Choroid plexus epithelial cell (primary cell): Measurements from ENCODE around the gene TBC1D10A.
A peak's percentile ranks its signal among the peaks of the same experiment; 100 is the strongest.

Experiments
- DNase-seq: peaks from one replicate; pipeline ENCODE4 v3.0.0-alpha.2; 2010; ENCODE audit warnings: low read depth
- H3K4me3 ChIP-seq: 2 replicates; pipeline ENCODE4 v1.5.1; 2011; ENCODE audit warnings: low read depth, mild to moderate bottlenecking, control low read depth, low read length, moderate library complexity
- TF ChIP-seq, protein P1 (sequence below): conservative IDR thresholded peaks from 2 replicates; pipeline ENCODE4 v1.5.1; 2011; ENCODE audit warnings: low read depth, mild to moderate bottlenecking, control low read depth, inconsistent platforms, low read length, moderate library complexity

The TBC1D10A gene

DNA sequence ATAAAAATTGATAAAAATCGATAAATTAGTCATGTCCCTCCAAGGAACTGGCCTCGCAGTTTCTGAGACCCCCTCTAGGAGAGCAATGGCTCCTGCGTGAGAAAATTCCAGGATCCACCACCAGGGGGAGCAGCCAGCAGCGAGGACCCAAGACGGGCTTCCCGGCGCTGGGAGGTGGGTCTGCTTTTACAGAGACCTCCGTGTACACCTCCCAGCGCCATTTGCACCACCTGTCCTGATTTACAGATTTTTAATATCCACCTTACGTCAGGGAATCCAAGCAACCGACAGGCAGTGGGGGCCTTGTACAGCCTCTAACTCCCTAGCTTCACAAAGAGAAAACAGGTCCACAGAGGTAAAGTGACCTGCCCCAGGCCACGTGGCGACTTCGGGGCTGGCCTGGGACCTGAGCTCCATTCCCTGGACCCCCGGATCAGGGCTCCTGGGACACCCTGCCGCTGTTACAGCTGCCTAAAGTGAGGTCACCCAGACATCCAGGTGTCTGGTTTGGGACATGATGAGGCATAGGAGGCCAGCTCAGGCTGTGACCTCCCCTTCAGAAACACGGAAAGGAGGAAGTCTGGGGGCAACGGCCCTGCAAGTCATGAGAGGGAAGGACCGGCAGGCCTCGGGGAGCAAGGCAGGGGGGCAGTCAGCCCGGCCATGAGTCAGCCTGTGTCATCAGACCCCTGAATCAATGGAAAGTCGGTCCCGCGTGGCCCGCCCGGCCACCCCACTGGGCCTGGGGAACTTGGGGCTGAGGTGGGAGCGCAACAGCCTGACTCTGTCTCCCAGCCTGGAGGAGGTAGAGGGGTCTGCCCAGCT, 63.6 kb downstream of the TBC1D10A start:
- DNase-seq = peak; percentile 63
- H3K4me3 ChIP-seq = peak overlapping the region; percentile 31
- TF ChIP-seq, protein P1, sequence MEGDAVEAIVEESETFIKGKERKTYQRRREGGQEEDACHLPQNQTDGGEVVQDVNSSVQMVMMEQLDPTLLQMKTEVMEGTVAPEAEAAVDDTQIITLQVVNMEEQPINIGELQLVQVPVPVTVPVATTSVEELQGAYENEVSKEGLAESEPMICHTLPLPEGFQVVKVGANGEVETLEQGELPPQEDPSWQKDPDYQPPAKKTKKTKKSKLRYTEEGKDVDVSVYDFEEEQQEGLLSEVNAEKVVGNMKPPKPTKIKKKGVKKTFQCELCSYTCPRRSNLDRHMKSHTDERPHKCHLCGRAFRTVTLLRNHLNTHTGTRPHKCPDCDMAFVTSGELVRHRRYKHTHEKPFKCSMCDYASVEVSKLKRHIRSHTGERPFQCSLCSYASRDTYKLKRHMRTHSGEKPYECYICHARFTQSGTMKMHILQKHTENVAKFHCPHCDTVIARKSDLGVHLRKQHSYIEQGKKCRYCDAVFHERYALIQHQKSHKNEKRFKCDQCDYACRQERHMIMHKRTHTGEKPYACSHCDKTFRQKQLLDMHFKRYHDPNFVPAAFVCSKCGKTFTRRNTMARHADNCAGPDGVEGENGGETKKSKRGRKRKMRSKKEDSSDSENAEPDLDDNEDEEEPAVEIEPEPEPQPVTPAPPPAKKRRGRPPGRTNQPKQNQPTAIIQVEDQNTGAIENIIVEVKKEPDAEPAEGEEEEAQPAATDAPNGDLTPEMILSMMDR = peak; percentile 92

DNA sequence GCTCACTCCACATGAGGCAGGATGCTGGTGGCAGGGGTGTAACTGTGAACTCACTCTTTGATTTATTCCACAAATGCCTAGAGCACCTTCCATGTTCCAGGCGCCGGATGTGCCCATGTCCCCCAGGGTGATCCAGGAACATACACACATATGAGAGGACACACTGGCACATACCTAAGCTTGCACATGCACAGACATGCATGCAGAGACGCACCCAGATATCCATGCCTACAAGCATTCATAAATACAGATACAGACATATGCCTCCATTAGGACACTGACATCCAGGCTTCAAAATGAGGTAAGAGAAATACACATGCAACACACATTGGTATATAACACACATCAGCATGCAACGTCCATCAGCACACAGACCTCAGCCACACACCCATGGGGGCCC, 64.6 kb downstream of the TBC1D10A start:
- no peak overlapping the region for H3K4me3 ChIP-seq
- TF ChIP-seq, protein P1 = no peak
- DNase-seq = no peak

DNA sequence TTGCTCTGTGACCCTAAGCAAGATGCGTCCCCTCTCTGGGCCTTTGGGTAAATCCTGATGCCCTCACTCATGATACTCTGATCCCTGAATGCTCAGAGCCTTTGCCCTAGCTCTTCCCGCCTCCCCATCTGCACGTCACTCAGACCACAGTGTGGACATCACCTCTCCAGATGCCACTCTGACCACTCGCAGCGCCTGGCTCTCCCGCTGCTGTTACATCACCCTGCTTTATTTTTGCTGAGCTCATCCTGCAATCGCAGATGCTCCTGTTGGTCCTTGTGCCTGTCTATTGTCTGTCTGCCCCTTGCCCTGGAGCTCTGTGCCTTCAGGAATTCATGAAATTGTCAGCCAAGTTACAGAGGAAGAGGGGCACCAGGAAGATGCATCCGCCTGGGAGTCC, 65.6 kb downstream of the TBC1D10A start:
- DNase-seq = no peak
- H3K4me3 ChIP-seq = no peak overlapping the region

DNA sequence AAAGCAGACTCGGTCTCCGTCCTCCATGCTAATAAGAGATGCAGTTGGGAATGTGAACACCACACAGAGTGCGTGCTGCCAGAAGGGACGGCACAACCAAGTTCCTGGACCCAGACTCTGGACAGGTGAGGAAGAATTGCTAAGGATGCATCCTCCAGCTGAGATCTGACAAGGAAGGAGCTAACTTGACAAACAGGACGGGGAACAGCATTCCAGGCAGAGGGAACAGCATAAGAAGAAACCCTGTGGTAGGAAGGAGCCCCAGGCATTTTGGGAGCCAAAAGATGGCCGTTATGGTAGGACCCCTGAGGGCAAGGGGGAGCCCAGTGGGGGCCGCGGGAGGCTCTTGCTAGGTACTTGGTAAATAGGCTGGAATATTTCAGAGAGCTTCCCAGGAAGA, 66.1 kb downstream of the TBC1D10A start:
- TF ChIP-seq, protein P1 = no peak
- no peak for DNase-seq
- no peak overlapping the region for H3K4me3 ChIP-seq

More for the DNA sequence above, 65.6 kb downstream of the TBC1D10A start:
- TF ChIP-seq, protein P1 = no peak

DNA sequence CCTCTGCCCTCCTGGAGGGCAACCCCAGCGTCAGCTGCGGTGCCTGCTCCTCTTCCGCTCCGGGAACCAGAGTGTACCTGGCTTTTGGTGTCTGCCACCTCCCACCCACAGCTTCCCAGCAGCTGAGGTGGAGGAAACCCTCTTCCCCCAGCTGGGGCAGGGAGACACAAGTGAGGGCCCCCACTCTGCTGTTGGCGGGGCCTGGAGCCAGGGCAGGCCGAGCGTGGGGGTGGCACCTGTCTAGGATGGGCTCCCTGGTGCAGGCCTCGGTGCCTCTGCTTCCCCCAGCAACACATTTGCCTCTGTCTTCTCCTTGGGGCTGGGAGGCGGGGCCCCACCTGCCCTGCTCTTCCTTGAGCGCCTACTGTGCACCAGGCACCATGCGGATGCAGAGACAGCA, 66.5 kb downstream of the TBC1D10A start:
- TF ChIP-seq, protein P1 = no peak
- H3K4me3 ChIP-seq = no peak overlapping the region
- DNase-seq = no peak

DNA sequence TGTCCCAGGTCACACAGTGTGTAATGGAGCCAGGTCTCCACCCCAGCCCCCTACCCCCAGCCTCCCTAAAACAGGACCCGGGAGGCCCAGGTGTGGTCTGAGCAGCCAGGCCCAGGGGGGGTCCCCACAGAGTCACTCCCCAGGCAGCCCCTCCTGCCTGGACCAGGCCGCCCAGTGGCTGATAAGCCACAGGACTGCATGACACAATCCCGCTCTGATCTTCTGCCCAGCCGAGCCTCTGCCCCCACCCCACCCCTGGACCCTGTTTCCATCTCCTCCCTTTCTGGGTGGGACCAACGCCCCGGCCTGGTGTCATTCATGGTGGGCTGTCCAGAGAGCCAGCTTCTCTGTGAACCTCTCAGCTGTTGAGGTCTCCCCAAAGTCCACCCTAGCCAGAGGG, 72.4 kb downstream of the TBC1D10A start:
- TF ChIP-seq, protein P1 = no peak
- no peak overlapping the region for H3K4me3 ChIP-seq
- no peak for DNase-seq

DNA sequence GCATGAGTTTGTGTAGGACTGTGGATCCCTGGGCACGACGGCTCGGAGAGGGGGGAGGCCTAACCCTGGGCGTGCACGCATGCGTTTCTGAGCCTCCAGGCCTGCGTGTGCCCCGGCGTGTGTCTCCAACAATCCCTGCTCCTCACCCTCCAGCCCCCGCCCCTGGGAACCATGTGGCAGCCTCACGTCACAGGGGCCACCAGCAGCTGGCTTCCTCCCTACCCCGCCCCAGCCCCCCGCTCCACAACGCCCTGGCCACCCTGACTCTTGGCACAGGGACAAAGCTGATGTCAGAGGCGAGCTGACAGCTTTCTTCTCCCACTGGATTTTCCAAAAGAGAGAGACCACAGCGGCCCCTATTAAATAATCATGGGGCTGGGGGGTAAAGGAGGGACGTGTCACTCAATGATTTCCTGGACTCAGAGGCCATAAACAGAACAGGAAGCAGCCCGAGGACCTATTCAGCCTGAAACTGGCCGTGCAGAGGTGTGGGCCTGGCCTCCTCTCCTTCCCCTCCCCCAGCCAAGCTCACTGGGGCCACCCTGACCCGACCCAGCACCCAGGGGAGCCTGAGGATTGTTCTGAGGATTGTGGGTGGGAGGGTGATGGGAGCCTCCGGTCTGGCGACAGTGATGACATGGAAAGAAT, 73.4 kb downstream of the TBC1D10A start:
- H3K4me3 ChIP-seq = no peak overlapping the region
- TF ChIP-seq, protein P1 = no peak
- no peak for DNase-seq
